ENCODE results near the gene SSPN. TPM values are rescaled to one million over a fixed set of nuclear protein-coding genes. Genes with fewer than 3 reads are reported as not detected.

Gene SSPN
- total and polyA plus RNA-seq, 9 donors, result 71.5 to 126 (median 96.5) TPM

DNA sequence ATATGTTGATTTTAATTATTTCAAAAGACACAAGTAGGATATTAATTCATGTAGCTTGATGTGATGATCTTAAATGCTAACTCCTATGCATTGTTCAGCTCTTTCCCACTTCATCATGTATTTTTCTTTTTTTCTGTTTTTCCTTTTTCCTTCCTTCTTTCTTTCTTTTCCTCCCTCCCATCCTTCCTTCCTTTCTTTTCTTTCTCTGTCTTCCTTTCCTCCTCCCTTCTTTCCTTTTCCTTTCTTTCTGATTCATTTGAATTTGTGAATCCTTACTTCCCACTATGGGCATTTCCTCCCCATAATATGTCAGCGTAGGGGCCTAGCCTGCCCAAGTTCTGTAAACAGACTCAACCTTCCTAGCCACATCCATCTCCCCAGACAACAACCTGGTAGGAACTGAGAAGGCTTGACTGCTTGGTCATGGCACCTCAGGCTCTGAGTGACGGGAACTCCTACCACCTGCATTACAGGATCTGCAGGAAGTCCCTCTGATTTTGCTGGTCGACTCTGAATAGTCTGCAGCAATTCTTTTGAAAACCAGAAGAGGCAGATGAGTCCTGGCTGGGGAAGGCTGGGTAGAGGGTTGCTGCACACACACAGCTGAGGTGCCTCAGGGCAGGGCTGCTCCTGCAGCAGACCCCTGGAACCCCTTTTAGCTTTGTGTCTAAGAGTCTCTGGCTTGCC lies 37.2 kb upstream of the SSPN start:
- H3K27me3 ChIP-seq (ENCODE audit: control insufficient read depth, insufficient read depth, low read length), result no peaks in the 10 kb centered on the region

DNA sequence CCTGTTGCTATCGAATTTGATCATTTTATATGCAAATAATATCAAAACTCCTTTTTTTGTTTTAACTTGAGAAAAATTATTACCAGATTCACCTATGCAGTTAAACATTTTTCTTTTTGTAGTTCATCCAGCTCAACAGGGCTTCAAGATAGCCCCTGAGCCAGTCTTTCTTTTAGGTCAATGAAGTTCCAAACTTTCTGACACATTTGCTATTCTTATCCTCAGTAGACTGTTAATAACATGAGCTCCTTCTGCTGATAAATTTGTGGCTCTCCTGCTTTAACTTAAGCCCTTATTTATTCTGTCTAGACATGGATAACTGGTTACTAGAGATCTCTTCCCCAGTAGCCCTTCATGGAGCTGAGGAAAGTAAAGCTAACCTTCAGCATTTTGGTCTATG lies 33.2 kb upstream of the SSPN start:
- DNase-seq, result no peak
- Histone ChIP-seq H3K27ac (ENCODE audit: low read length) (no peak overlapping the region), H3K36me3 (ENCODE audit: control insufficient read depth, insufficient read depth, low read length) (no peaks in the 10 kb centered on the region), H3K4me1 (ENCODE audit: control insufficient read depth, insufficient read depth, low read length) (no peaks in the 10 kb centered on the region), H3K9me3 (replicated peaks; ENCODE audit: control insufficient read depth, low read depth, low read length) (no peaks in the 10 kb centered on the region), H3K4me3 (ENCODE audit: low read length) (no peak overlapping the region), H3K27me3 (ENCODE audit: control insufficient read depth, insufficient read depth, low read length) (no peaks in the 10 kb centered on the region)
- WGBS (ENCODE audit: insufficient coverage), result no CpG with 5 or more reads among the region's 1 CpG

More for the DNA sequence above, 37.2 kb upstream of the SSPN start:
- no peak overlapping the region for H3K4me3 ChIP-seq (ENCODE audit: low read length)
- H3K4me1 ChIP-seq (ENCODE audit: control insufficient read depth, insufficient read depth, low read length), result peaks cover 2% of the 10 kb centered on the region
- WGBS (ENCODE audit: insufficient coverage), result 36% methylated on average over 2 of the region's 3 CpGs
- H3K27ac ChIP-seq (ENCODE audit: low read length), result no peak overlapping the region
- no peaks in the 10 kb centered on the region for H3K36me3 ChIP-seq (ENCODE audit: control insufficient read depth, insufficient read depth, low read length)
- DNase-seq, result no peak
- H3K9me3 ChIP-seq (replicated peaks; ENCODE audit: control insufficient read depth, low read depth, low read length), result no peaks in the 10 kb centered on the region

DNA sequence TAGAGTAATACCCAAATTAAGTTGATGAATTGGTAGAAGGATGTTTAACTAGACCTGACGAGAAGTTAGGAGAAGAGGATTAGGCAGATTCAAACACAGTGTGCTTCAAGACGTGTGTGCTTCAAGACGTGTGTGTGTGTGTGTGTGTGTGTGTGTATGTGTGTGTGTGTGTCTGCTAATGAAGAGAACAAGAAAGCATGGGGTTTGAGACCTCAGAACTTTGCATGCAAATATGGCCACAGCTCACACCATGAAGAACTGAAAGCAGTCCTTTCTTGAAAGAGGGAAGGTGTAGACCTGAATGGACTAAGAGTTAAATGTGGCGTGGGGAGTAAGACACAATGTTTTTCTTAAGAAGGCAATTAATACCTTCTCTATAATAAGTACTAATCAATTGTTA lies 32.5 kb upstream of the SSPN start:
- Histone ChIP-seq H3K4me3 (ENCODE audit: low read length) (no peak overlapping the region), H3K9me3 (replicated peaks; ENCODE audit: control insufficient read depth, low read depth, low read length) (no peaks in the 10 kb centered on the region), H3K27ac (ENCODE audit: low read length) (no peak overlapping the region), H3K36me3 (ENCODE audit: control insufficient read depth, insufficient read depth, low read length) (no peaks in the 10 kb centered on the region), H3K27me3 (ENCODE audit: control insufficient read depth, insufficient read depth, low read length) (no peaks in the 10 kb centered on the region), H3K4me1 (ENCODE audit: control insufficient read depth, insufficient read depth, low read length) (no peaks in the 10 kb centered on the region)
- no peak for DNase-seq
- 69% methylated on average over 3 of the region's 4 CpGs for WGBS (ENCODE audit: insufficient coverage)

DNA sequence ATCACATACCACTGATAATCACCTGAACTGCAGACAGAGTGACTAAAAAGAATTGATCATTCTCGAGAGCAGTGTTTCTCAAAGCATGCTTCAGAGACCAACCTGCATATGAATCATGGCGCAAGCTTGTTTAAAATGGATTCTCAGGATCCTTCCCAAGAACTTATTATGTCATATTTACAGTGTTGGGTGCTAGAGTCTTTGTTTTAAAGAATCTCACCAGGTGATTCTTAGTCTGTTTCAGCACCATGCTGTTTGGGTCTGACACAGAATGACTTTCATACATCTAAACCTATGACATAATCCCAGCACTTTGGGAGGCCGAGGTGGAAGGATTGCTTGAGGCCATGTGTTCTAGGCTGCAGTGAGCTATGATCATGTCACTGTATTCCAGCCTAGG lies 31.3 kb upstream of the SSPN start:
- Histone ChIP-seq H3K4me3 (ENCODE audit: low read length) (no peak overlapping the region), H3K4me1 (ENCODE audit: control insufficient read depth, insufficient read depth, low read length) (no peaks in the 10 kb centered on the region), H3K27me3 (ENCODE audit: control insufficient read depth, insufficient read depth, low read length) (no peaks in the 10 kb centered on the region), H3K9me3 (replicated peaks; ENCODE audit: control insufficient read depth, low read depth, low read length) (no peaks in the 10 kb centered on the region), H3K27ac (ENCODE audit: low read length) (no peak overlapping the region), H3K36me3 (ENCODE audit: control insufficient read depth, insufficient read depth, low read length) (no peaks in the 10 kb centered on the region)
- DNase-seq, result no peak
- no CpG with 5 or more reads among the region's 3 CpGs for WGBS (ENCODE audit: insufficient coverage)

DNA sequence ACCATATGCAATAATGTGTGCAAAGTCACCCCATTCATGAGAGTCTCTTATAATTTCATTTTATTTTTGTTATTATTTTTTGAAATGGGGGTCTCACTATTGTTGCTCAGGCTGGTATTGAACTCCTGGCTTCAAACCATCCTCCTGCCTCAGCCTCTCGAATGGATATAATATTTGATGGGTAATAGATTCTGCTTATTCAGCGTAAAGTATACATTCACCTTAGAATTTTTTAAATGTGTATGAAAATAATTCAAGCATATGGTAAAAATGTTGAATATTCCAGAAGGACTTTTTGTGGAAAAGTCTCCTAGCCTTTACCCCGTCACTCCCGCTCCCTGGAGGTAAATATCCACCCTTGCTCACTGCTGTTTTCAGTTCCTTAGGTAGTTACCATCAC lies 23.4 kb upstream of the SSPN start:
- no CpG with 5 or more reads among the region's 4 CpGs for WGBS (ENCODE audit: insufficient coverage)
- no peaks in the 10 kb centered on the region for H3K36me3 ChIP-seq (ENCODE audit: control insufficient read depth, insufficient read depth, low read length)
- H3K9me3 ChIP-seq (replicated peaks; ENCODE audit: control insufficient read depth, low read depth, low read length), result no peaks in the 10 kb centered on the region
- H3K4me1 ChIP-seq (ENCODE audit: control insufficient read depth, insufficient read depth, low read length), result no peaks in the 10 kb centered on the region
- H3K27me3 ChIP-seq (ENCODE audit: control insufficient read depth, insufficient read depth, low read length), result no peaks in the 10 kb centered on the region
- DNase-seq, result no peak
- no peak overlapping the region for H3K4me3 ChIP-seq (ENCODE audit: low read length)
- H3K27ac ChIP-seq (ENCODE audit: low read length), result no peak overlapping the region

DNA sequence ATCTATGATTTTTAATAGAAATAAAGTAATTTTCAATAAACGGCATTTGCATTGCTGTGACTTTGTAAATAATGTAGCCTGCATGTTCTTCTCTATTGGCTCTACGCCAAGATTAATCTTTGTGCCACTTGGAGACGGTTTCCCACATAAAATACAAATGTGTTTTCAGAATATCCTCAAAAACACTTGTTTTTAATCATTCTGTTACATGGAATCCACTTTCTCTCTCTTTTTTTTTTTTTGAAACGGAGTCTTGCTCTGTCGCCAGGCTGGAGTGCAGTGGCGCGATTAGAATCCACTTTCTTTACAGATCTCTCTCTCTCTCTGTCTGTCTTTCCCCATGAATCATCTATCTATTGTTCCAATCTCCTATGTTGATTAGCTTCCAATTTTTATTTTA lies 22.8 kb upstream of the SSPN start:
- no peaks in the 10 kb centered on the region for H3K9me3 ChIP-seq (replicated peaks; ENCODE audit: control insufficient read depth, low read depth, low read length)
- H3K4me1 ChIP-seq (ENCODE audit: control insufficient read depth, insufficient read depth, low read length), result no peaks in the 10 kb centered on the region
- no peaks in the 10 kb centered on the region for H3K36me3 ChIP-seq (ENCODE audit: control insufficient read depth, insufficient read depth, low read length)
- WGBS (ENCODE audit: insufficient coverage), result 70% methylated on average over 3 of the region's 7 CpGs
- H3K27me3 ChIP-seq (ENCODE audit: control insufficient read depth, insufficient read depth, low read length), result no peaks in the 10 kb centered on the region
- no peak for DNase-seq
- H3K4me3 ChIP-seq (ENCODE audit: low read length), result no peak overlapping the region
- no peak overlapping the region for H3K27ac ChIP-seq (ENCODE audit: low read length)

DNA sequence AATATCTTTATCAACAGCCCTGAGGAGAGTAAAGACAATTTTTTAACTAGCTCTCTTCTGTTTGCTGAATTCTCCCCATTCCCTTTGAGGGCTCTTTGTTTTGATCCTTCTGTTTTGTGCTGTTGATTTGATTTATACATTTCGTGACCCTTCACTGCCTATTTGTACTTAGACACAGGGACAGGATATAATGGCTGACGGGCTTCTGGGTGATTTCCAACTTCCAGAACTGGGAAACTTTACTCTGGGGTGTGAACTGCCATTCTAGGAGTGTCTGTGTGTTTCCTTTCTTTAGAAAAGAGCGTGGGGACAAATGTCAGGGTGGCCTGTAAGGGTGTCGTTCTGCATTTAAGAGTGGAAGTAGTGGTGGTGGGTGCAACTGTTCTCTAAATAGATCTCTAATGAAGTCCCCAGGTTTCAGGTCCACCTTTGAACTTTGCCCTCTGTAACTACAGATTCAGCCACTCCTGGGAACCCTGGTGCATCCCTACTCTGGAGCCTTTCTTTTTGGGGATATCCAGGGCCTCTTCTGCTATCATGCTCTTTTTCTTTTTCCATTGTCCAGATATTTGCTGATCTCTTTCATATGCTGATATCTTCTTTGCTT lies 22.3 kb upstream of the SSPN start:
- H3K4me1 ChIP-seq (ENCODE audit: control insufficient read depth, insufficient read depth, low read length), result no peaks in the 10 kb centered on the region
- H3K4me3 ChIP-seq (ENCODE audit: low read length), result no peak overlapping the region
- no peaks in the 10 kb centered on the region for H3K36me3 ChIP-seq (ENCODE audit: control insufficient read depth, insufficient read depth, low read length)
- no peak for DNase-seq
- no peaks in the 10 kb centered on the region for H3K27me3 ChIP-seq (ENCODE audit: control insufficient read depth, insufficient read depth, low read length)
- no peak overlapping the region for H3K27ac ChIP-seq (ENCODE audit: low read length)
- no peaks in the 10 kb centered on the region for H3K9me3 ChIP-seq (replicated peaks; ENCODE audit: control insufficient read depth, low read depth, low read length)
- 0% methylated on average over 1 of the region's 4 CpGs for WGBS (ENCODE audit: insufficient coverage)

DNA sequence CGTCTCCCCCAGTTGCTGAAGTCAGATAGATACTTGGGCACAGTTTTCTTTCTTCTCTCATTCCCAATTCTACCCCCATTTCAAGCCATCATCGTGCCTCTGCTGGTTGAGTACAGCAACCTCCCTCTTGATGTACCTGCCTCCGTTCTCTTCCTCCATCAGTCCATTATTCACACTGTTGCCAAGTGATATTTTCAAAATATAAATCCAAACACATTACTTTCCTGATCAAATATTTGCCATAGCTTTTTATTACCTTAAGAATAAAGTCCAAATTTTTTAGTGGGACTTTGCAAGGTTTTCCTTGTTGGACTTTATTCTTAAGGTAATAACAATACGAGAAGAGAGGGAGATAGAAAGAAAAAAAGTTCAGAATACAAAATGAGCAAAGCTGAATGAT lies 18.6 kb upstream of the SSPN start:
- no peaks in the 10 kb centered on the region for H3K27me3 ChIP-seq (ENCODE audit: control insufficient read depth, insufficient read depth, low read length)
- DNase-seq, result no peak
- no peaks in the 10 kb centered on the region for H3K9me3 ChIP-seq (replicated peaks; ENCODE audit: control insufficient read depth, low read depth, low read length)
- 71% methylated on average over 2 of the region's 4 CpGs for WGBS (ENCODE audit: insufficient coverage)
- no peaks in the 10 kb centered on the region for H3K4me1 ChIP-seq (ENCODE audit: control insufficient read depth, insufficient read depth, low read length)
- no peak overlapping the region for H3K27ac ChIP-seq (ENCODE audit: low read length)
- H3K36me3 ChIP-seq (ENCODE audit: control insufficient read depth, insufficient read depth, low read length), result no peaks in the 10 kb centered on the region
- H3K4me3 ChIP-seq (ENCODE audit: low read length), result no peak overlapping the region

DNA sequence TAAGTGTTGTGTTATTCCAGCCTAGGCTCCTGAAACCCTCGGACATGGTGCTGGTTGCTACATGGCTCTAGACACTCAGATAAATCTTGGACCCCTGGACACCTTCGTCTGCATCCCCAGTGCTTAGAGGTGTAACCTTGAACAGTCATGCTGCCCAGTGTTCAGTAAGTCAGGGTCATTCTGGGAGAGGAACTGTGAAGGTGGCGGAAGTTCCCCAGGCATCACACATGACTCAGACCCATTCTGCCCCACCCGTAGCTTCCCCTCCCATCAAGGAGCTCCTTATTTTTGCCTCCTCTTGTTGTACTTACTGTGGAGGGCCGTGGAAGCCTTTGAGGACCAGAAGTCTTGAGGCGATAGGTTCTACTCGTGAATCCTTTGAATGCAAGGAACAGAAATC lies 18.1 kb upstream of the SSPN start:
- 68% methylated on average over 4 of the region's 7 CpGs for WGBS (ENCODE audit: insufficient coverage)
- no peaks in the 10 kb centered on the region for H3K27me3 ChIP-seq (ENCODE audit: control insufficient read depth, insufficient read depth, low read length)
- H3K36me3 ChIP-seq (ENCODE audit: control insufficient read depth, insufficient read depth, low read length), result no peaks in the 10 kb centered on the region
- H3K27ac ChIP-seq (ENCODE audit: low read length), result no peak overlapping the region
- no peak overlapping the region for H3K4me3 ChIP-seq (ENCODE audit: low read length)
- H3K4me1 ChIP-seq (ENCODE audit: control insufficient read depth, insufficient read depth, low read length), result no peaks in the 10 kb centered on the region
- H3K9me3 ChIP-seq (replicated peaks; ENCODE audit: control insufficient read depth, low read depth, low read length), result no peaks in the 10 kb centered on the region
- DNase-seq, result no peak

DNA sequence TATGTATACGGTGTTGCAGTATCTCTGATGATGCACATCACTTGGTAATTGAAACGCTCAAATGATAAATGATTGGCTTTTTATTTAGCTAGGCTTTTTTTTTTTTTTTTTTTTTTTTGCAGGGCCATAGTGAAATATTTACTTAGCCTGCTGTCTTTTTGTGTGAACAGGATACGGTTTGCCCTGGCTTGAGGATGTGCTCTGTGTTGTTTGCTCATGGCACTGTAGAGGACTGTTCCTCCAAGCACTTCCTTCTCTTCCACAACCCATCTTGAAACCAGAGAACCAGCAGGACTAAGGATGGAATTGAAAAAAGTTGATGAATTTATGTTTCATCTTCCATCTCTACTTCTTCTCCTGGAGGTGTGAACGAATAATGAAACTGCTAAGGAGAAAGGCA lies 15.5 kb upstream of the SSPN start:
- no peak overlapping the region for H3K27ac ChIP-seq (ENCODE audit: low read length)
- H3K4me3 ChIP-seq (ENCODE audit: low read length), result no peak overlapping the region
- no peaks in the 10 kb centered on the region for H3K36me3 ChIP-seq (ENCODE audit: control insufficient read depth, insufficient read depth, low read length)
- no peaks in the 10 kb centered on the region for H3K4me1 ChIP-seq (ENCODE audit: control insufficient read depth, insufficient read depth, low read length)
- DNase-seq, result no peak
- no peaks in the 10 kb centered on the region for H3K27me3 ChIP-seq (ENCODE audit: control insufficient read depth, insufficient read depth, low read length)
- H3K9me3 ChIP-seq (replicated peaks; ENCODE audit: control insufficient read depth, low read depth, low read length), result no peaks in the 10 kb centered on the region
- no CpG with 5 or more reads among the region's 4 CpGs for WGBS (ENCODE audit: insufficient coverage)

DNA sequence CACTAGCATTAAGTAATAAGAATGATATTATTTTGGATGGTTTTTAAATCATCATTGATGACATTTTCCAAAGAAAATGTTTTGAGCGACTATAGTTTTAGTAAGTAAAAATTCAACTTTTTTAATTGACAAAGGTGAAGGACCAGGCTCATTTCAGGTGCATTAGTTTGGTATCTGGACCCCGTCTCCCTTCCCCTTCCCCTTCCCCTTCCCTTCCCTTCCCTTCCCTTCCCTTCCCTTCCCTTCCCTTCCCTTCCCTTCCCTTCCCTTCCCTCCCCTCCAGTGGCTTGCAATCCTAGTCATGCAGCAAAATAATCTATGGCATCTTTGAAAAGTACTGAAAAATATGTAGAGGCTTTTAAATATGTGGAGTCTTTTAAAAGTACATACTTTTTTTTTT lies 13.0 kb upstream of the SSPN start:
- no peak overlapping the region for H3K4me3 ChIP-seq (ENCODE audit: low read length)
- H3K36me3 ChIP-seq (ENCODE audit: control insufficient read depth, insufficient read depth, low read length), result no peaks in the 10 kb centered on the region
- no peaks in the 10 kb centered on the region for H3K9me3 ChIP-seq (replicated peaks; ENCODE audit: control insufficient read depth, low read depth, low read length)
- H3K27me3 ChIP-seq (ENCODE audit: control insufficient read depth, insufficient read depth, low read length), result no peaks in the 10 kb centered on the region
- no peaks in the 10 kb centered on the region for H3K4me1 ChIP-seq (ENCODE audit: control insufficient read depth, insufficient read depth, low read length)
- no peak for DNase-seq
- H3K27ac ChIP-seq (ENCODE audit: low read length), result no peak overlapping the region
- 60% methylated on average over 1 of the region's 2 CpGs for WGBS (ENCODE audit: insufficient coverage)

All from muscle of leg (tissue), 11 donors.